ENCODE results near the gene TMEM100.

The TMEM100 gene, protein sequence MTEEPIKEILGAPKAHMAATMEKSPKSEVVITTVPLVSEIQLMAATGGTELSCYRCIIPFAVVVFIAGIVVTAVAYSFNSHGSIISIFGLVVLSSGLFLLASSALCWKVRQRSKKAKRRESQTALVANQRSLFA

DNA sequence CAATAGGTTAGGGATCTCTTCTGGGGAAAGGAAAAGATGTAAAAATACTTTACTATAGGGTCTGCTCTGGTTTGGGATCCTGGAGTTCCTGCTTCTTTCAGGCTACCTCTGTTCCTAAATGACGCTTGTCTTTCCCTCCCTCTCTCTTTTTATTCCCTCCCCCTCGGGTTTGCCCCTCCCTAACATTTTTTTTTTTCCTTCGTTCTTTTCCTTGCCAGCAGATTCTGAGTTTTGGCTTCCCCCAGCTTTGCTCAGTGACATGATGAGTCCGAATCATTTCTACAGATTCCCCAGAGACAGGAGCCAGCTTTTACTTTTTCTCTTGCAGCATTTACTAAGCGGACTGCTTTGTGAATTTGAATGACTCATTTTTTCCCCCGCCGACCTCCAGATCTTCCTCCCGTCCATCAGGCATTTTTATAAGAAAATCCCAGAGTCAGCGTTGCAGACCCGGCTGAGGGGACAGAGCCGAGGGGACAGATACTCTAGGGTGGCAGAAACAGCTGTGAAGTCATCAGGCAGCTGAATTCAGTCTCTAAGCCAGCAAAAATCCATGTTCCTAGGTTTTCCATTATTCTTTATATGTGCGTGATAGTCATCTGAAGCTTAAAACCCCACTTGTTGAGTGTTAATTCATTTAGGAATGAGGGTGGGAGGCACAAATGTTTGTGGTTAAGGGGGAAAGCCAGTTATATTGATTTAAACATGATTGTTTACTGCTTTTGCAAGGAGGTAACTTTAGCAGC lies at the start of gene TMEM100:
TSS of gene TMEM100 (minus strand) at position 123 of the 746 bp plus-strand sequence. CDS start 1,794 bp downstream, outside the sequence.
- DNase-seq, result no peak

DNA sequence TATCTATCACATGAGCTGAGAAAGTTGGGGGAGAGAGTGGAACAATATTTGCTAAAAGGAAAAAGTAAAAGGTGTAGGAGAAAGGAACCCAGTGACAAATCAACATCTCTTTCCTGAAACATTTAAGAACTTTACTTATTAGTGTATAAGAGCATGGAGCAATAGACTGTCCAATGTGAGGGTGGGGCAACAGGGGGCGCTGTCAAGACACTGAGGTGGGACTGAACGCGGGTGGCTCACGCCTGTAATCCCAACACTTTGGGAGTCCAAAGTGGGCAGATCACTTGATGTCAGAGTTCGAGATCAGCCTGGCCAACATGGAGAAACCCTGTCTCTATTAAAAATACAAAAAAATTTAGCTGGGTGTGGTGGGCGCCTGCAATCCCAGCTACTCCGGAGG lies 49.4 kb upstream of the TMEM100 start:
- DNase-seq, result no peak

DNA sequence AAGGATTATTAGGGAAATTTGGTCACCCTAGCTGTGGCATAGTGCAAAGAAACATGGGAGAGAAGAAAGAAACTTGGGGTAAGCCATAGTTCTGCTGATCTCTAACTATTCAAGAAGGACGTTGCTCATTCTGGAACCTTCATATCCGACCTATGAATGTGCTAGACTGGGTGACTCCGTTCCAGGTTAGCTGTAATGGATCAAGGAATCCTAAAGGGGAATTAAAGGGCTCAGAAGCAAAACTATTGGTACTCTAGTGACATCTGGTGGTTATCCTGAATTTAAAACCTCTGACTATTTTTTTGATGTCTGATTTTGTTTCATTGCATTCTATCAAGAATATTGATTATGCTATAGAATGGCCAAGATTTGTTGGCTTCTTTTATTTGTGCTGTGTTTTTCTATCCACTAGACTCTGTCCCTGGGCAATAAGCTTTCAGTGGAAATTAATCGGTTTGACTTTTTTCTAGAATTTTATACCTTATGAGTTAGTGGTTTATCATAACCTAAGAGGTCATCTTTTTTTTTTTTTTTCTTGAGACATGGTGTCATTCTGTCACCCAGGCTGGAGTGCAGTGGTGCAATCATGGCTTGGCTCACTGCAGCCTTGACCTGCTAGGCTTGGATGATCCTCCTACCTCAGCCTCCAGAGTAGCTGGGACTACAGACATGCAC lies 47.7 kb upstream of the TMEM100 start:
- no peak for DNase-seq

DNA sequence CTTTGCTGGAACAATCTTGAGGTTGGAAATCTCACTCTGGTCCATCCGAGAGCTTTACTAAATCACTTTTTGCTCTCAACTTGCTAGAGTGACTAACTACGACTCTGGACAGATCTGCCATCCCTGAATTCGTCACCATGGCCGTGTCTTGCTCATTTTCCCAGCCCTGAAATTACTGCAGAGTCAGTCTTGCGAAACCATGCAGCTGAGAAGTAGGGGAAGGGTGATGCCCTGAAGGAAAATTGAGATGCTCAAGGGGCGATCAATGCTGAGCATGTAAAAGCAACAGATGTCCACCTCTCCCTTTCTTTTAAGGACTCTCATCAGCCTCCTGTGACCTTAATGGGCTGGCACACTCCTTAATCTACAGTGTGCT lies 46.9 kb upstream of the TMEM100 start:
- peak in 1 of 2 donors; percentile 11 for DNase-seq

DNA sequence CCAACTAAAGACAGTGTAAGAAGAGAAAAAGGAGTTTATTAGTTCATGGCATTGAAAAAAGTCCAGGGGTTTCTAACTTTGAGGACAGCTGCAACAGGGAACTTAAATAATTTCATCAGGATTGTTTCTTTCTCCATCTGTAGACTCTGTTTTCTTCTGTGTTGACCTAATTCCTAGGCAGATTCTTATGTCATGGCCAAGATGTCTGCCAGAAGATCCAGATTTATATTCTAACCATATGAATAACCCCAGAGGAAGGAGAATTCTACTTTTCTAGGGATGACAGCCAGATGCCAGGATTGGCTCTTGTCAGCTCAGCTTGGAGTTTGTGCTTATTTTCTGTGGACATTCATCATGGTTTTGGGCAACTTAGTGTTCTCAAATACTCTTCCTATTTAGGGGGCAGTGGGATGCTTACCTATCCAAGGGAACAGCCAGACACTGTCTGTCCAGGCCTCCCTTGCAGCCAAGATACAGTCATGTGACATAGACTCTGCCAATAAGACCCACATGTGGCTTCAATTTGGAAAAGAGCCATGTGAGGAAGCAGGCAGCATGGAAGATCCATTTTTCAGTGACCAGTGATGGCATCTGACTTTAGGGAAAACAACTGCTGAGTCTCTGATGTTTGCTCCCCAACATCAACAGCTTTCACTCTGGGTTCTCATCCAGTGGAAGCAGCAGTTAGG lies 46.4 kb upstream of the TMEM100 start:
- no peak for DNase-seq

DNA sequence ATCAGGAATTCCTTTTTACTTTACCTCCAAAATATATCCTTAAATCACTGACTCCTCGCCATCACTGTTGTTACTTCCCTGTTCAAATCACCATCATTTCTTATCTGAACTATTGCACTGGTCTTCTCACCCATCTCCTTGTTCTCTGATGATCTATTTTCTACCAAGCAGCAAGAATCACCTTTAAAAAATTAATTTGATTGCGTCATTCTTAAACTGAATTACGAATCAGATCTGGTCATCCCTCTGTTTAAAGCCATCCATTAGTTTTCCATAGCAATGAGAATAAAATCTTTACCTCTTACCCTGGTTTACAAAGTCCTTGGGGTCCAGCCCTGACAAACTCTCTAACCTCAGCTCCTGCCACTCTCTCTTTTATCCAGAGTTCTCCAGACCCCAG lies 42.8 kb upstream of the TMEM100 start:
- no peak for DNase-seq

DNA sequence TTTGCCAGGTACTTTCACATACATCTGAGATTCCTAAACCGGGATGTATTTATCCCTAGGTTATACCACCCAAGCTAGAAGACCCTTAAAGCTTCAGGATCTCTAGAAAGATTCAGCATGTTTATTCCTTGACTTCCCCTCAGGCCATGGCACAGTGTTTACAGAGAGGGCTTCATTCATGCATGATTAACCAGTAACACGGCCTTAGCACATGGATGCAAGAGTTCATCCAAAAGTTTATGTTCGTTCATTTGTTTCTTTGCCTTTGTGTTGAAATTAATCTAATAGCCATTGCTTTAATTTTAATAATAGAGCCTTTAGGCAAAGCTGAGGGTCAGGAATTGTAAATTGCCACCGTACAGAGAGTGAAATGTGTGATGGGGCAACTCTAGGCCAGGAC lies 41.9 kb upstream of the TMEM100 start:
- no peak for DNase-seq

DNA sequence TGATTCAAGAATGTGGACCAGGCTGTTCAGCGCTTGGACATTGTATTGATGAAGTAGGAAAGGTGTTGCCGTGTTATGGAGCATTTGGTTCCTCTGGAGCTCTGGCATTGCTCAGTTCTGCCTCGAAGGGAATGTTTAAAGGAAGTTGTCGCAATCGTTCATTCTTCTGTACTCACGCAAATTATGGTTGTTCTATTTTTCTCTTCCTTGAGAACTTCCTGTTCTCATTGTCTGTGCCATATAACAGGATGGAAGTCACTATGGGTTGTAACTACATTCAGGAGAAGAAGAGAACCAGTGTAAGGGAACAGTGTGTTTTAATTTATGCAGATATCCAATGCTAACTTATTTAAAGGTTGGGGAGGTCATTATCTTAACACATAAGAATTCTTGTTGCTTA lies 41.2 kb upstream of the TMEM100 start:
- DNase-seq, result no peak

DNA sequence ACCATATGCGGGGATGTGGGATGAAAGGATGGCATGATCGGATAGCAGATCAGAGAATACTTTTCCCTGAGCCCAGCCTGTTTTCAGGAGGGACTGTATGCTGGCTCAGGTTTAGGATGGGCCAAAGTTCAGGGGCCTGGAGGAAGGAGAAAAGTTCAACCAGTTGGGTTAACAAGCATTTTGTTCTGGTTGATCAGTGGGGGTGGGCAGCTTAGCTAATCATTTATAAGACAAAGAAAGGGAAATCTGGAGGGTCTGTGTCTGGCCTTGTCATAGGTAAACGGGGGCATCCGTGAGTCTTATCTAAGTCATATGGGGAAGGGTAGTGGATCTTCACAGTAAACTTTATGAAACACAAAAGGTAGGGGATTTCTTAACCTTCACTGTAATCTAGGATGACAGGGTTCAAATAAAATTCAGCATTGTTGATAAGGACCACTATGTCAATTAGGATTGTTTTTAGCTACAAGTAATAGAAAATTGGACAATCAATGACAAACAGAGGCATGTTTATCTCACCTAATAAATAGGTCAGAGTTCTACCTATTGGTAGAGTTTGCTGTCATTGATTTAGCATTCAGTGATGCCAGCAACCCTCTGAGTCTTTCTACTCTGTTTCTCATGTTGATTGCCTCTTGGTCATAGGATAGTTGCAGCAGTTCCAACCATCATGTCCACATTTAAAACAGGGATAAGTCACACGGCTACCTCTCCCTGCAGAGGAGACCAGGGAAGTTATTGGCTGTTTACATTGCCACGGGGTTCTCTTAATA lies 39.6 kb upstream of the TMEM100 start:
- DNase-seq, result no peak

DNA sequence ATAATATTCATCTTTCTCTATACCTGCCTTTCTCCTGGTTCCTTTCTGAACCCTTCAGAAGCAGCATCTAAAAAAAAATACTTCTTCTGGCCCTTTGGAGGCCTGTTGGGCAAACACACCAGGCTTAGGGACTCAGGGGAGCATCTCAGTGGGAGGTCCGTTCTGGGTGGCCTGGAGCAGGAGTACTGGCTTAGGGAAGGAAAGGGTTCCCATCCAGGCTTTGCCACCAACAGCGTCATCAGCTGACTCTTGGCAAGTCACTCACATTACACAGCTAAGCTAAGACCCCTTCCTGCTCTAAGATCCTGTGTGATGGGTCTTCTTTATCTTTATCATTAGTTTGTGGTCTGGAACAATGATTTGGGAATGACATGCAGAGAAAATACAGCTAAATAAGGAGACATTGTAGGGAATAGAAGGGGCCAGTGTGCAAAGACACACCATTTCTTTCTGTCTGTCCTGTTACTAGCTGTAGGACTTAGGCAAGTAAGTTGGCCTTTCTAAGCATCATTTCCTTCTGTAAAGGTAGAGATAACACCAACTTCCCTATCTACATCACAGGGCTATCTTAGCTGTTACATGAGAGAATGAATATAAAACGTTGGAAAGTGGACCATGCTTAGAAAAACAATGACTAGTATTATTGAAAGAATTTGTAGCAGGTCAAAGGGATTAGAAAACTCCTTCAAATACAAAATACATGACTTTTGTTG lies 38.1 kb upstream of the TMEM100 start:
- no peak for DNase-seq

DNA sequence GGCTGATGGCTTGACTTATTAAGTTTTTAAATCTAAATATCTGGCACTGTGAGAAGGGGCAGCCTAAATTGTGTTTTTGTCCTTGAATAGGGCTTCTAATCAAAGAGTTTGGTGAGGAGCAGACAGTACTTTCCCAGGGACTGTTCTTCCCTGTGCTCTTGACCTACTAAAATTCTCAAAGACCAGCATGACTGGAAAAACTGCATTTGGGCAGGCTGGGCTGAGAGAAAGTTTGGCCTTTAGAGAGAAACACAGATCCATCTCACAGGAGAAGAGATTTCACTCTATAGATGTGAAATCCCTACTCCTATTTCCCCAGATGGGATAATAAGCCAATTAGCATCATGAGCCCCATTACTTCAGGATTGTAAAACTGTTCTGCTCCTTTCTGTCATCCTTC lies 35.5 kb upstream of the TMEM100 start:
- DNase-seq, result no peak

DNA sequence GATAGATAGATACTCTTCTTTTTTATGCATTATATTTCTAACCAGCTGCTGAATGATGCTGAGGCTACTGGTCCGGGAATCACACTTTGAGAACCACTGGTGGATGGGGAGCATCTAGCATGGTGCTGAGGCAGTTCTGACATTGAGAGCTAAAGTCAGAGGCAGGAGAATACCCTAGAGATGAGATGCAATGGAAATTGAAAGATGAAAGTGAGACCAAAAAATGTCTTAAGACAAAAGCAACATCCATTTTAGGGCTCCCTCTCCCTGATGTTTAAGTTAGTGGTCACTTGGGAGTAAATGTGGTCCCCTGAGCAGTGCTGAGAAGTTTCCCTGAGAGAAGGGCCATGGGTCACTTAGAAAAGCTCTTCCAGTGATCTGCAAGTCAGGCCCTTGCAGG lies 35.0 kb upstream of the TMEM100 start:
- no peak for DNase-seq

DNA sequence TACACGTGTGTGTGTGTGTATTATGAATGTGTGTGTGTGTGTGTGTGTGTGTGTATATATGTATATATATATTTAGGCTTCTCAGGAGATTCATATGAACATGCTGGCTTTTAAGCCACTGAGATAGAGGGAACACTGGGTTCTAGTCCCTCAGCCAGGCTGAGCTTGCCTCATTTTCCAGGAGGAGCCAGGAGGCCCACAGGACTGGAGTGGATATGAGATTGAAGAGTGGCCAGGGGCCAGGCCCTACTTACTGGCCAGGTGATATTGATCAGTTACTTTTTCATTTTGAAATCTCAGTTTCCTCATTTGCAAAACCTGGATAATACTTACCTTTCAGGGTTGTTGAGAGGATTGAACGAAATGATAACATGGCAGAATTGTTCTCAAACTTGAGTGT lies 34.0 kb upstream of the TMEM100 start:
- no peak for DNase-seq

DNA sequence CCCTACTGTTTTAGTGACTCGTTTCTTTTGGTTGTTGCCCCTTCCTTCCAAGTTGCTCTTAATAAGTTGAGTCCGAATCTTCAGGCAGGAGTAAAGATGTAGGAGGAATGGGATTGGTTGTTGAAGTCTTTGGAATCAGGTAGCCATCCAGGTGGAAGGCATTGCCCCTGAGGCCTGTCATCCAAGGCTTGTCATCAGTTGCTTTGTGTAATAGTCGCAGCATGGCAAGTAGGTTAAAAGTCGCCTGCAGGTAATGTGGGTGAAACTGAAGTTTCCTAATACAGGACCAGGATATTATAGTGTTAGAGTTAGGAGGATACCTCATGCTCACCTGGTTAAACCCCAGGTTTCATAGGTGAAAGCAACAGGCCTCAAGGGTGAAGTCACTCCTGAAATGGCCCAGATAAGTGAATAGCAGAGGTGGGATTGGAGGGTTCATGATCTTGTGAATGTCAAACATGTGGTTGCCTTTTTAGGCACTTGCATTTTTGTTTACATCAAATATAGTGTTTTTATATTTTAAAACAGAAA lies 29.1 kb upstream of the TMEM100 start:
- no peak for DNase-seq

DNA sequence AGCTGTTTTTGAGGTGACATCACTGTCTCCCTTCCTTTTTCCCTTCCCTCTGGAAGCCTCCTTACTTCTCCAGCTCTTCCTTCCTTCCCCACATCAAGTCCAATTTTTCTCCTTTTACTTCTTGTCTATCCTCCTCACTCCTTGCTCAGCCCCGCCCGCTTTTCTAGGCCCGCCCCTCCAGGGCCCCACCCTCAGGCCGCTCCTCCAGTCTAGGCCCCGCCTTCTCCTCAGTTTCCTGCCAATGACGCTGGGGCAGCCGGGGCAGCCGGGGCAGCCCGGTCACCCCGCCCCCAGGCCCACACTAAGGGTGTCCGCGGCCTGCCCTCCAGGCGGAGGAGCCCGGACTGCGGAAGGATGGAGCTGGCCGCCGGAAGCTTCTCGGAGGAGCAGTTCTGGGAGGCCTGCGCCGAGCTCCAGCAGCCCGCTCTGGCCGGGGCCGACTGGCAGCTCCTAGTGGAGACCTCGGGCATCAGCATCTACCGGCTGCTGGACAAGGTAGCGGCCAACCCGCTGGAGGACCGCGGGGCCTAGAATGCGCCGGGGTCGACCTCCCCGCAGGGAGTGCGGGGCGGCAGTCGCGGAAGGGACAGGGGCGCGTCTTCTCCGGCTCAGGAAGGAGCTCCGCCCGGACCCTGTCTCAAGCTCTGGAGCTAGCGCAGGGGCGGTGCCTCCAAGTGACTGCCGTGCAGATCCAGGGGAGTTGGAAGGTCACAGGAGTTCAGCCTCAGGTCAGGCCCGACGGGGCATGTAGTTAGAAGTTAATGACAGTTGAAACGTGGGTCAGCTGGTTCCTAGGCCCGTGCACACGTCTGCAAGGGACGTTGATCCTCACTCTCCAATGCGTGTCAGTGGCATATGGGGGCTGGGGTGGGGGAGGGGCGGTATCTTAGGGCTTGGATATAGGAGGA lies 28.3 kb upstream of the TMEM100 start, which contains the start of gene PCTP:
TSS of gene PCTP (plus strand) at position 302 of the 908 bp plus-strand sequence. CDS start at position 355, 53 bp downstream.
- peak; percentile 84 to 87 for DNase-seq

DNA sequence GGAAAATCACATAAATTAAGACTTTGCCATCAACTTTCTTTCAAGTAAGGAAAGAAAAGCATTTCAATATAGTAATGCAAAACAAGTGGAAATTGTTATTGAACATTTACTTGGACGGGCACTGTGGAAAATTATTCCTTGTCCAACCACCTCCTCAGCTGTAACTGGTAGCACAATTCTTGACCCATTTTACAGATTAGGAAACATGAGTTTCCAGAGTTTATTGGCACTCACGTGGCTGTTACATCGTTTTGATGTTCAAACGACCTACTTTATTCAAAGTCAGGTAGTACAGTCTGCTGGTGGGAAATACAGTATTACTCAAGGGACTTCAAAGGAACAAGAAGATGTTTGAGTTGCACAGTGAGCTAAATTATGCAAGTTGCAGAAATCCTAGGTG lies 27.3 kb upstream of the TMEM100 start:
- no peak for DNase-seq

DNA sequence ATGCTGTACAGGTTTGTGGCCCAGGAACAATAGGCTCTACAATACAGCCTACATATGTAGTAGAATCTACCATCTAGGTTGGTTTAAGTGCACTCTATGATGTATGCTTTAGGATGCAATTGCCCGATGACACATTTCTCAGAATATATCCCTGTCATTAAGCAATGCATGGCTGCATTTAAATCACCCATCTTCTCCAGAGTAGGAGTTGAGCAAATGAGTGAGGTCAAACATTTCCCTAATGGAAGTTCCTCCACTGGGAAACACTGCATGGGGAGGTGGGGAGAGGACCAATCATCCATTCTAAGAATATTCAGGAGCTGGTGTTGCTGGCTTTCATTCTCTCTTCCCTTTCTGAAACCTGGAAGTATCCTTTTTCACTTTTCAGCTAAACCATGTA lies 26.2 kb upstream of the TMEM100 start:
- DNase-seq, result no peak

DNA sequence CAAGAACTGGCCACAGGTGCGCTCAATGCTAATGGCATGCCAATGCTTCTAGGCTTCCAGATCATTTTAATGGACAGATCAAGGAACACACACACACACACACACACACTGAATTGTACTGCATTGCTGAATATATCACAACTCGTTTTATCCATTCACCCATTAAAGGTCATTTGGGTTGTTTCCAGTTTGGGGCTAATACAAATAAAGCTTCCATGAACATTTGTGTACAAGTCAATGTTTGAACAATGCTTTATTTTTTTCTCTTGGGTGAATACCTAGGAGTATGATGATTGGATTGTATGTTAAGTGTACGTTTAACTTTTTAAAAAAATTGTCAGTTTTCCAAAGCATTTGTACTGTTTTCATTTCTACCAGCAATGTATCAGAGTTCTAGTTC lies 24.5 kb upstream of the TMEM100 start:
- no peak for DNase-seq

DNA sequence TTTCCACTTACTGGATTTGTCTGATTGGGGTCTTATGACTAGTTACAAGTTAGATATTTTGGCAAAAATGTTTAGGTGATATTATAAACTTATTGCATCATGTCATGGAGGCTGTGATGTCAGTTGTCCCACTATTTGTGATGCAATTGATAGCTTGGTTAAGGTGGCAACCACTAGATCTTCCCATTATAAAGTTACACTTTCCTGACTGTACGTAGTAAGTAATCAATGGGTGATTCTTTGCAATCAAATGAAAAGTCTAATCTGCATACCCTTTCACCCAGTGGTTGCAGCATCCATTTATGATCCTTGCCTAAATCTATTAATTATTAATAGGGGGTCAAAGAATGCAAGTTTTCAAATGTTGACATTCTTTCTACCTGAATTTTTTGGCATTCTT lies 23.8 kb upstream of the TMEM100 start:
- DNase-seq, result no peak

DNA sequence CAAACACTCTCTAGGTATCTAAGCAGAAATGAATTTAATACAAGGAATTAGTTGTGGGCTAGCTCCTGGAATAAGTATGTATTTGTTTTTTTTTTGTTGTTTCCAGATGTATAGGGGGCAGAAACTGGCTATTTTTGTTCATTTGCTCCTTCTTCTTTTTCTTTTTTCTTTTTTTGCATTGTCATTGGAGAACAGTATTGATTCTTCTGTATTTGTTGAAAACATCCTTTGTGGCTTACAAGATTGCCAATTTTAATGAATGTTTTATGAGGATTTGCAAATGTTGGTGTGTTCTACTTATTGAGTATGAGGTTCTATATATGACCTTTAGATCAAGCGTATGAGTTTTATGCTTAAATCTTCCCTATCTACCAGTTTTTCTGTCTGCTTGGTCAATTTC lies 22.6 kb upstream of the TMEM100 start:
- DNase-seq, result no peak
